ENCODE results near the gene NEFH. TPM values are rescaled to one million over a fixed set of nuclear protein-coding genes. Genes with fewer than 3 reads are reported as not detected.

The NEFH gene
- polyA plus RNA-seq, 1 of the 3 experiments (the other 2 are of a cell fraction) = 3.5 TPM

GRCh38 chr22:29457730-29458129 lies 22.3 kb upstream of the NEFH start:
- DNase-seq = peak; percentile 78

GRCh38 chr22:29458551-29458950 lies 21.5 kb upstream of the NEFH start:
- Histone ChIP-seq H3K27ac (ENCODE audit: low read depth in 2 of 2, low read length in 1 of 2) (no peak overlapping the region), H3K36me3 (replicated peaks in 1 of 2; ENCODE audit: control insufficient read depth in 1 of 2, insufficient read depth in 2 of 2, low read length in 1 of 2) (no peaks in the 10 kb centered on the region), H3F3A (replicated peaks; ENCODE audit: insufficient read depth) (no peaks in the 10 kb centered on the region), H4K20me1 (ENCODE audit: insufficient read depth) (no peaks in the 10 kb centered on the region), H3K79me2 (ENCODE audit: insufficient read depth) (no peaks in the 10 kb centered on the region), H3K4me3 (ENCODE audit: low read depth in 2 of 2, low read length in 1 of 2) (no peak overlapping the region), H3K27me3 (ENCODE audit: insufficient read depth) (no peaks in the 10 kb centered on the region), H3K4me1 (ENCODE audit: control insufficient read depth in 1 of 2, insufficient read depth in 2 of 2, low read depth in 1 of 2, low read length in 1 of 2) (peaks cover 0 to 4% of the 10 kb centered on the region in 2 experiments; a peak in 1 of 4 replicates), H2AFZ (ENCODE audit: low read depth) (no peak overlapping the region), H3K9ac (no peak overlapping the region), H3K9me2 (no peaks in the 10 kb centered on the region), H3K4me2 (no peak overlapping the region), H3K9me3 (no peaks in the 10 kb centered on the region)
- CTCF ChIA-PET = no interaction called here
- DNase-seq = no peak
- POLR2A ChIA-PET = no interaction called here
- TF ChIP-seq EZH2phosphoT487 (IDR thresholded peaks at IDR 0.05; ENCODE audit: borderline replicate concordance, low read depth) (no peak), RFX5 (IDR thresholded peaks at IDR 0.05; ENCODE audit: low read length) (no peak), FOSL2 (IDR thresholded peaks at IDR 0.05; ENCODE audit: borderline replicate concordance, low read depth) (no peak), ELF1 (IDR thresholded peaks at IDR 0.05) (no peak), TAF1 (IDR thresholded peaks at IDR 0.05; ENCODE audit: borderline replicate concordance, low read depth, low read length) (no peak), FOXM1 (IDR thresholded peaks at IDR 0.05; ENCODE audit: low read depth) (no peak), FOXJ3 (CRISPR knock-in tag; IDR thresholded peaks at IDR 0.05) (no peak), TEAD4 (IDR thresholded peaks at IDR 0.05; ENCODE audit: borderline replicate concordance, insufficient read depth) (no peak), MEF2A (IDR thresholded peaks at IDR 0.05; ENCODE audit: borderline replicate concordance, low read depth) (no peak), CHD2 (IDR thresholded peaks at IDR 0.05; ENCODE audit: low read length, partially characterized antibody) (no peak), TCF12 (IDR thresholded peaks at IDR 0.05) (no peak), SMC3 (IDR thresholded peaks at IDR 0.05; ENCODE audit: low read depth, low read length) (no peak), RXRA (IDR thresholded peaks at IDR 0.05; ENCODE audit: borderline replicate concordance, low read depth) (no peak), GATA2 (CRISPR knock-in tag; IDR thresholded peaks at IDR 0.05) (no peak)
- TF ChIP-seq, protein P1, sequence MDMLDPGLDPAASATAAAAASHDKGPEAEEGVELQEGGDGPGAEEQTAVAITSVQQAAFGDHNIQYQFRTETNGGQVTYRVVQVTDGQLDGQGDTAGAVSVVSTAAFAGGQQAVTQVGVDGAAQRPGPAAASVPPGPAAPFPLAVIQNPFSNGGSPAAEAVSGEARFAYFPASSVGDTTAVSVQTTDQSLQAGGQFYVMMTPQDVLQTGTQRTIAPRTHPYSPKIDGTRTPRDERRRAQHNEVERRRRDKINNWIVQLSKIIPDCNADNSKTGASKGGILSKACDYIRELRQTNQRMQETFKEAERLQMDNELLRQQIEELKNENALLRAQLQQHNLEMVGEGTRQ (IDR thresholded peaks at IDR 0.05; ENCODE audit: borderline replicate concordance, low read depth, low read length) = no peak
- TF ChIP-seq, protein P2, sequence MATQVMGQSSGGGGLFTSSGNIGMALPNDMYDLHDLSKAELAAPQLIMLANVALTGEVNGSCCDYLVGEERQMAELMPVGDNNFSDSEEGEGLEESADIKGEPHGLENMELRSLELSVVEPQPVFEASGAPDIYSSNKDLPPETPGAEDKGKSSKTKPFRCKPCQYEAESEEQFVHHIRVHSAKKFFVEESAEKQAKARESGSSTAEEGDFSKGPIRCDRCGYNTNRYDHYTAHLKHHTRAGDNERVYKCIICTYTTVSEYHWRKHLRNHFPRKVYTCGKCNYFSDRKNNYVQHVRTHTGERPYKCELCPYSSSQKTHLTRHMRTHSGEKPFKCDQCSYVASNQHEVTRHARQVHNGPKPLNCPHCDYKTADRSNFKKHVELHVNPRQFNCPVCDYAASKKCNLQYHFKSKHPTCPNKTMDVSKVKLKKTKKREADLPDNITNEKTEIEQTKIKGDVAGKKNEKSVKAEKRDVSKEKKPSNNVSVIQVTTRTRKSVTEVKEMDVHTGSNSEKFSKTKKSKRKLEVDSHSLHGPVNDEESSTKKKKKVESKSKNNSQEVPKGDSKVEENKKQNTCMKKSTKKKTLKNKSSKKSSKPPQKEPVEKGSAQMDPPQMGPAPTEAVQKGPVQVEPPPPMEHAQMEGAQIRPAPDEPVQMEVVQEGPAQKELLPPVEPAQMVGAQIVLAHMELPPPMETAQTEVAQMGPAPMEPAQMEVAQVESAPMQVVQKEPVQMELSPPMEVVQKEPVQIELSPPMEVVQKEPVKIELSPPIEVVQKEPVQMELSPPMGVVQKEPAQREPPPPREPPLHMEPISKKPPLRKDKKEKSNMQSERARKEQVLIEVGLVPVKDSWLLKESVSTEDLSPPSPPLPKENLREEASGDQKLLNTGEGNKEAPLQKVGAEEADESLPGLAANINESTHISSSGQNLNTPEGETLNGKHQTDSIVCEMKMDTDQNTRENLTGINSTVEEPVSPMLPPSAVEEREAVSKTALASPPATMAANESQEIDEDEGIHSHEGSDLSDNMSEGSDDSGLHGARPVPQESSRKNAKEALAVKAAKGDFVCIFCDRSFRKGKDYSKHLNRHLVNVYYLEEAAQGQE (IDR thresholded peaks at IDR 0.05; ENCODE audit: low read depth, low read length) = no peak

More at GRCh38 chr22:29457730-29458129, 22.3 kb upstream of the NEFH start:
- Histone ChIP-seq H4K20me1 (ENCODE audit: insufficient read depth) (no peaks in the 10 kb centered on the region), H3K9me3 (no peaks in the 10 kb centered on the region), H3K79me2 (ENCODE audit: insufficient read depth) (no peaks in the 10 kb centered on the region), H3K9me2 (no peaks in the 10 kb centered on the region), H3K36me3 (replicated peaks in 1 of 2; ENCODE audit: control insufficient read depth in 1 of 2, insufficient read depth in 2 of 2, low read length in 1 of 2) (no peaks in the 10 kb centered on the region), H3K9ac (no peak overlapping the region), H3K4me3 (ENCODE audit: low read depth in 2 of 2, low read length in 1 of 2) (no peak overlapping the region), H3K27ac (ENCODE audit: low read depth in 2 of 2, low read length in 1 of 2) (no peak overlapping the region), H3K27me3 (ENCODE audit: insufficient read depth) (no peaks in the 10 kb centered on the region), H3F3A (replicated peaks; ENCODE audit: insufficient read depth) (no peaks in the 10 kb centered on the region), H2AFZ (ENCODE audit: low read depth) (no peak overlapping the region), H3K4me1 (ENCODE audit: control insufficient read depth in 1 of 2, insufficient read depth in 2 of 2, low read depth in 1 of 2, low read length in 1 of 2) (peaks cover 0 to 4% of the 10 kb centered on the region in 2 experiments; a peak in 1 of 4 replicates), H3K4me2 (no peak overlapping the region)
- TF ChIP-seq TCF12 (IDR thresholded peaks at IDR 0.05) (no peak), PBX3 (IDR thresholded peaks at IDR 0.05) (peak; percentile 62)
- 52% methylated on average over 4 of the region's 4 CpGs for whole genome bisulfite sequencing (ENCODE audit: low lambda C conversion rate)
- CTCF ChIA-PET = no interaction called here
- POLR2A ChIA-PET = no interaction called here
